ENCODE results near the gene BEAN1.

DNA sequence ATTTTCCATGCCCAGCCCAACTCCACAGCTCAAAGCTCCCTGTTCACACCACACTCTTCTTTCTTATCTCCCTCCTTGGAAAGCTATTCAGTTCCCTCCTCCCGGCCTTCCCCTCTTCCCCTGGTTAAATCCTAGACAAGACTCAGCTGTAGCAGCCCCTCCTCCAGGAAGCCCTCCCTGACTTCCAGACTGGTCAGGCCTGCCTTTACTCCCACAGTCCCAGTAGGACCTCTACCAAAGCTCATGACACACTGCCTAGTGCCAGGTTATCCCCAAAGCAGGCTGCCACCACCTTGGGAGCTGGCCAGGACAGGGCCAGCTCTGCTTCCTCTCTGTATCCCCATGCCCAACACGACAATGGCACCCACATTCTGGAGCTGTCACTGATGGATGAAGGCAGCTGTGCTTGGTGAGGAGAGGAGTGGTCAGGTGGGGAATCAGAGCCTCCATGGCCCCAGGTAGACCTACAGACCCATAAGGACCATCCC is 50.0 kb downstream of the BEAN1 start:
- TF ChIP-seq POLR2A (IDR thresholded peaks at IDR 0.05) (no peak), POLR2AphosphoS5 (IDR thresholded peaks at IDR 0.05) (no peak)
- TF ChIP-seq, protein P1, sequence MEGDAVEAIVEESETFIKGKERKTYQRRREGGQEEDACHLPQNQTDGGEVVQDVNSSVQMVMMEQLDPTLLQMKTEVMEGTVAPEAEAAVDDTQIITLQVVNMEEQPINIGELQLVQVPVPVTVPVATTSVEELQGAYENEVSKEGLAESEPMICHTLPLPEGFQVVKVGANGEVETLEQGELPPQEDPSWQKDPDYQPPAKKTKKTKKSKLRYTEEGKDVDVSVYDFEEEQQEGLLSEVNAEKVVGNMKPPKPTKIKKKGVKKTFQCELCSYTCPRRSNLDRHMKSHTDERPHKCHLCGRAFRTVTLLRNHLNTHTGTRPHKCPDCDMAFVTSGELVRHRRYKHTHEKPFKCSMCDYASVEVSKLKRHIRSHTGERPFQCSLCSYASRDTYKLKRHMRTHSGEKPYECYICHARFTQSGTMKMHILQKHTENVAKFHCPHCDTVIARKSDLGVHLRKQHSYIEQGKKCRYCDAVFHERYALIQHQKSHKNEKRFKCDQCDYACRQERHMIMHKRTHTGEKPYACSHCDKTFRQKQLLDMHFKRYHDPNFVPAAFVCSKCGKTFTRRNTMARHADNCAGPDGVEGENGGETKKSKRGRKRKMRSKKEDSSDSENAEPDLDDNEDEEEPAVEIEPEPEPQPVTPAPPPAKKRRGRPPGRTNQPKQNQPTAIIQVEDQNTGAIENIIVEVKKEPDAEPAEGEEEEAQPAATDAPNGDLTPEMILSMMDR (IDR thresholded peaks at IDR 0.05) = no peak
